Epithelial cell of proximal tubule (primary cell): Measurements from ENCODE around the gene MT2A. TPM values are rescaled to one million over a fixed set of nuclear protein-coding genes. Genes with fewer than 3 reads are reported as not detected.

Experiments
- DNase-seq: peaks from one replicate; pipeline ENCODE4 v3.0.0-alpha.2; 2011; ENCODE audit warnings: low read depth
- H3K4me3 ChIP-seq: 2 replicates; pipeline ENCODE4 v1.5.1; 2011; ENCODE audit warnings: low read depth, mild to moderate bottlenecking, low read length
- total RNA-seq: library from RNA; depleted of rRNA; stranded (reverse); fragments of >200 nt; gene quantifications from 2 replicates; pipeline ENCODE4 v1.2.3, GENCODE V29; 2015
- TF ChIP-seq, protein P1 (sequence below): conservative IDR thresholded peaks from 2 replicates; pipeline ENCODE4 v1.5.1; 2012; ENCODE audit warnings: low read depth, mild to moderate bottlenecking, low read length

The MT2A gene
- total RNA-seq, 1 donor from 2014 or later = 1,559 TPM

DNA sequence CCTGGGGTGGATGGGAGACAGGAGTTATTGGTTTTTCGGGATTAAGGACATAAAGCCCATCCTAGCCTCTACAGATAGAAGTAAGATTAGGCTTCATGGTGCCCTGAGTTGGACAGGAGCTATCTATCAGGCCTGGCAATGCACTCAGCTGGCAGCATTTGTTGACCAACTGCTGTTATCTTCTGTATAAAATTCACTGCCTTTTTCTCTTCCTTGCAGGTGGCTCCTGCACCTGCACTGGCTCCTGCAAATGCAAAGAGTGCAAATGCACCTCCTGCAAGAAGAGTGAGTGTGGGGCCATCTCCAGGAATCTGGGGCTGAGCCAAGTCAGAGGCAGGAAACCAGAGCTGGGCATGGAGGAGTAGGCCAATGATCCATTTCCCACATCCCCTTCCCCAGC lies 30.7 kb downstream of the MT2A start:
- no peak for DNase-seq
- TF ChIP-seq, protein P1, sequence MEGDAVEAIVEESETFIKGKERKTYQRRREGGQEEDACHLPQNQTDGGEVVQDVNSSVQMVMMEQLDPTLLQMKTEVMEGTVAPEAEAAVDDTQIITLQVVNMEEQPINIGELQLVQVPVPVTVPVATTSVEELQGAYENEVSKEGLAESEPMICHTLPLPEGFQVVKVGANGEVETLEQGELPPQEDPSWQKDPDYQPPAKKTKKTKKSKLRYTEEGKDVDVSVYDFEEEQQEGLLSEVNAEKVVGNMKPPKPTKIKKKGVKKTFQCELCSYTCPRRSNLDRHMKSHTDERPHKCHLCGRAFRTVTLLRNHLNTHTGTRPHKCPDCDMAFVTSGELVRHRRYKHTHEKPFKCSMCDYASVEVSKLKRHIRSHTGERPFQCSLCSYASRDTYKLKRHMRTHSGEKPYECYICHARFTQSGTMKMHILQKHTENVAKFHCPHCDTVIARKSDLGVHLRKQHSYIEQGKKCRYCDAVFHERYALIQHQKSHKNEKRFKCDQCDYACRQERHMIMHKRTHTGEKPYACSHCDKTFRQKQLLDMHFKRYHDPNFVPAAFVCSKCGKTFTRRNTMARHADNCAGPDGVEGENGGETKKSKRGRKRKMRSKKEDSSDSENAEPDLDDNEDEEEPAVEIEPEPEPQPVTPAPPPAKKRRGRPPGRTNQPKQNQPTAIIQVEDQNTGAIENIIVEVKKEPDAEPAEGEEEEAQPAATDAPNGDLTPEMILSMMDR = no peak
- H3K4me3 ChIP-seq = peak overlapping the region; percentile 59

DNA sequence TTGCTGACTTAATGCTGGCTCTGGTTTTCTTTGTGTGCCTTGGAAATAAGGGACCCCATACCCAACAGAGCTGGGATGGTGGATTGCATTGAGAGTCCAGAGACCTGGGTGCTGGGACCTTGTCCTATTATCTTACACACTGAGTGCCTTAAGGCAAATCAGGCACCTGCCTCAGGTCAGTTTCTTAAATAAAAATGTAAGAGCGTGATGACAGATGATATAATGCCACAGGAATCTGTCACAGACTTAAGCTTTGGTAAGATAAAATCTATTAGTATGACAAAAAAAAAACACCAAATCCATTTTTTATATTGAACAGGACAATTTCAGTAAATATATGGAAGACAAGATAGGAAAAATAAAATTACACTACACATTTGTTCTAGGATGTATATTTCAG lies 31.7 kb downstream of the MT2A start:
- no peak for DNase-seq
- TF ChIP-seq, protein P1 = no peak
- no peak overlapping the region for H3K4me3 ChIP-seq

DNA sequence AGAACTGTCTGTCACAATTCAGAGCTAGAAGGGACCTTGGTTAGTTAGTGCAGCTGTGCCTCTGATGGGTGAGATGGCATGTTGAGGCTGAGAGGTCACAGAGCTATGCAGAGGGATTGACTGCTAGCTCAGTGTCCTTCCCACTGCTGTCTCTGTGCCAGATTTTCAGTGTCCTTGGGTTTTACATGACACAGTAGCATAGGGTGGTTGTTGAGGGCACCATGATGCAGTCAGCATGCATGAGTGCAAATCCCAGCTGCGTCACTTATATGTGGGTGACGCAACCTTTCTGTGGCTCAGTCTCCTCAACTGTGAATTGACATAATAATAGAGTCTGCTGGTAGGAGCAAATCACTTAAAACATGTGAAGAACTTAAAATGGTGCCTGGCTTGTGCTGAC lies 32.8 kb downstream of the MT2A start:
- no peak overlapping the region for H3K4me3 ChIP-seq
- TF ChIP-seq, protein P1 = no peak
- DNase-seq = no peak

DNA sequence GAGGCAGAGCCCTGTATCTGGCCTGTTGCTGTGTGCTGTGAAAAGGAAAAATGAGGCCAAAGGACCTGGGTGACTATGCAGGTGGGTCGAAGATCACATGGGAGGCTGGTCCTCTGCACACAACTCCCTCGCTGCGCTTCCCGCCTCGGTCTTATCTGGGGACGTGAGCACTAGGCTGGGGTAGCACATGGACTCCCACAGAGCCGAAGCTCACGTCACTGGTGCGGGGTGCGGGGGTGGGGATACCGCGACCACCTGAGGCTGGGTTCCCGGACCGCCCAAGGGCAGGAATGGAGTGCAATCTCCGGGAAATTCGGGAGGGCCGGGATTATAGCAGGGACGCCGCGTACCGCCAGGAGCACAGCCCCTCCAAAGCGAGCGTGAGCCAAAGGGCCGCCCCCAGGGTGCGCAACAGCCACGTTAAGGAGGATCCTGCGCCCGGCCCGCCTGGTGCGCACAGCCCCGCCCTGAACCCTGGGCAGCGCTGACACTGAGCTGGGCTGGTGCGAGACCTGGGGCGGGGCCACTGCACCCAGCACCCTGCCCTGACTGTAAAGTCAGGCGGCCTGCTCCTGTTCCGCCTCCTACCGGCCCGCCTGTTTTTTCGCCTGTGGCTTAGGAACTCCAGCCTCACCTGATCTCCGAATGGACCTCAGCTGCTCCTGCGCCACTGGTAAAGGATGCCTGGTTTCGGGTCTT lies 34.8 kb downstream of the MT2A start:
- DNase-seq = no peak
- TF ChIP-seq, protein P1 = peak; percentile 55
- peak overlapping the region; percentile 43 for H3K4me3 ChIP-seq

DNA sequence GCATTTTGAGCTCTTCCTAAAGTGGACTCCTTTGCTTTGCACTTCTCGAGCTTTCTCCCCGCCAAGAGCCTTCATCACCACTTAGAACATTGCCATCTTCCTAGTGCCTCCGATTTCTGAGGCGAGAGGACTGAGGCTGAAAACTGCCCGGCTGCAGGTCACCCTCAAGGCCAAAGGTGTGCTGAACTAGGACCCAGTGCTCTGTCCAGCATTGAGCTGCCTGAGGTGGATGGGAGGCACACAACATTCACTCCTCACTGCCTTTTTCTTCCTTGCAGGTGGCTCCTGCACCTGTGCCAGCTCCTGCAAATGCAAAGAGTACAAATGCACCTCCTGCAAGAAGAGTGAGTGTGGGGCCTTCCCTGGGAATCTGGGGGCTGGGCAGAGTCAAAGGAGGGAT lies 35.4 kb downstream of the MT2A start:
- peak overlapping the region; percentile 43 for H3K4me3 ChIP-seq
- TF ChIP-seq, protein P1 = no peak
- no peak for DNase-seq

DNA sequence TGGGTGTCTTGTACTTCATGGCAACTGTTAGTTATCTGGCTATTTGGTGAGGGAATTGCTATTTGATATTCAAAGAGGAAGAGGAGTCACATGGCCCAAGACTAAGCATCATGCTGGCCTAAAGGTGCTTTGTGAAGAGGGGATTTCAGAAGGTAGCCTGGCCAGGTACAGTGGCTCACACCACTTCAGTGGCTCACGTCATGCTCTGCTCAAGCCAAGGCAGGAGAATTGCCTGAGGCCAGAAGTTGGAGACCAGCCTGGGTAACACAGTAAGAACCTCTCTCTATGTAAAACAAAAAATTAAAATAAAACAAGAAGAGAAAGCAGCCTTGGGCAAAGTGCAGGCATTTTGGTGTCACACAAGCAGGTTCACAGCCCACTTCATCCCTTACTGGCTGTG lies 36.9 kb downstream of the MT2A start:
- no peak overlapping the region for H3K4me3 ChIP-seq
- TF ChIP-seq, protein P1 = no peak
- DNase-seq = no peak

DNA sequence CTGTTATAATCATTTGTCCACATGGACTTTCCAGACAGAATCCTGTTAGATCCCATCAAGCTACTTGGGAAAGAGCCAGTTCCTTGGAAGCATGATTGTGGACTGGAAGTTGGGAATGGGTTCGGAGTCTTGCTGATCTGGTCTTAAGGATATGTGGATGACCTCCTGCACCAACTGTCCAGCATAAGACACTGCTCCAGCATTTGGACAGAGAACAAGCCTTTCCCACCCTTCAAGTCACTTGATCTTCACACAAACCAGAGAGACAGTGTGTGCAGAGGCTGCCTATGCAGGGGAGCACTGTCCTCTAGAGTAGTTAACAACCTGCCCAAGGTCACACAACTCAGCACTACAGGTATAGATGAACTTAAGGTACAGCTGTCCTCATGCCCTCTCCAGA lies 37.5 kb downstream of the MT2A start:
- no peak for DNase-seq
- no peak overlapping the region for H3K4me3 ChIP-seq
- TF ChIP-seq, protein P1 = no peak
